Fibroblast of skin of left quadriceps (primary cell): ENCODE data around the gene PDRG1.
"Not testable (repeated sequence)": the region's sequence is repeated elsewhere in the genome, so short reads cannot be mapped to it uniquely, and the experiment has no call there.

Experiments
- DNase-seq, 2 experiments: peaks; one replicate each; pipeline ENCODE4 v3.0.0-alpha.2; 2013; ENCODE audit warnings: low read depth in 2 of 2

Gene PDRG1

DNA sequence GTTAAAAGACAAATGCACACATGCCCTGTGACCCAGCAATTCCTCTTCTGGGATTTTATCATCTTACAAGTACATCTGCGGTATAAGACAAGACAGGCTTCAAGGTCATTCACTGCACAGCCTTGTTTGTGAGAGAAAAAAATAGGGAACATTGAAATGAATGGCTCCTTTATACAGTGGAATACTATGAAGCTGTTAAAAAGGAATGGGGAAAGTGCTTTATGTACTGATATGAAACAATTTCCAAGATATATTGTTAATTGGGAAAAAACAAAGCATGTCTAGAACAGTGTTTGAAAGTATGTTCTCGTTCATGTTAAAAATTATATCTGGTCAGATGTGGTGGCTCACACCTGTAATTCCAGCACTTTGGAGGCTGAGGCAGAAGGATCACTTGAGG is 25.4 kb downstream of the PDRG1 start:
- no peak for DNase-seq

DNA sequence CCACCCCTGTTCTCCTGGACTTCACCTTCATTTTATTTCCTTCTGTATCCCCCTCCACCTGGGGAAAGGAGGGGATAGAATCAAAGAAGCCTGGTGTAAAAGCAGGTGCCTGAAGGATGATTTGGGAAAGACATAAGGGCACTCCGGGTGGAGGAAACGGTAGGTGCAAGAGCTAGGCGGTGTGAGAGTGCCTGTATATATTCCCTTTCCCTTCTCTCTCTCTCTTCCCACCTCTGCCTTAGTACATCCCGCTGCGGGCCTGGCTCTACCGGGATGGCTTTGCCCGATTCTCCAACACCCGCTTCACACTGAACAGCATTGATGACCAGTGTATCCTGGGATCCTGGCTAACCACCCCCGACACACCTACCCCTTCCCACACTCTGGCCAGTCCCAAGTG is 26.2 kb downstream of the PDRG1 start:
- DNase-seq: no peak

DNA sequence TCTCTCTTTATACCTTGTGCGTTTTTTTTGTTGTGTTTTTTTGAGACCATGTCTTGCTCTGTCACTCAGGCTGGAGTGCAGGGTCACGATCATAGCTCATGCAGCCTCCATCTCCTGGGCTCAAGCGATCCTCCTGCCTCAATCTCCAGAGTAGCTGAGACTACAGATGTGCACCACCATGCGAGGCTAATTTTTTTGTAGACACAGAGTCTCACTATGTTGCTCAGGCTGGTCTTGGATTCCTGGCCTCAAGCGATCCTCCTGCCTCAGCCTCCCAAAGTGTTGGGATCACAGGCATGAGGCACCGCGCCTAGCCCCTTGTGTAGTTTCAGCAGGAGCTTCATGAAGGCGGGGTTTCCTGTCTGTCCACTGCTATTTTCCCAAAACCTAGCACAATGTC is 27.3 kb downstream of the PDRG1 start:
- DNase-seq: no peak

DNA sequence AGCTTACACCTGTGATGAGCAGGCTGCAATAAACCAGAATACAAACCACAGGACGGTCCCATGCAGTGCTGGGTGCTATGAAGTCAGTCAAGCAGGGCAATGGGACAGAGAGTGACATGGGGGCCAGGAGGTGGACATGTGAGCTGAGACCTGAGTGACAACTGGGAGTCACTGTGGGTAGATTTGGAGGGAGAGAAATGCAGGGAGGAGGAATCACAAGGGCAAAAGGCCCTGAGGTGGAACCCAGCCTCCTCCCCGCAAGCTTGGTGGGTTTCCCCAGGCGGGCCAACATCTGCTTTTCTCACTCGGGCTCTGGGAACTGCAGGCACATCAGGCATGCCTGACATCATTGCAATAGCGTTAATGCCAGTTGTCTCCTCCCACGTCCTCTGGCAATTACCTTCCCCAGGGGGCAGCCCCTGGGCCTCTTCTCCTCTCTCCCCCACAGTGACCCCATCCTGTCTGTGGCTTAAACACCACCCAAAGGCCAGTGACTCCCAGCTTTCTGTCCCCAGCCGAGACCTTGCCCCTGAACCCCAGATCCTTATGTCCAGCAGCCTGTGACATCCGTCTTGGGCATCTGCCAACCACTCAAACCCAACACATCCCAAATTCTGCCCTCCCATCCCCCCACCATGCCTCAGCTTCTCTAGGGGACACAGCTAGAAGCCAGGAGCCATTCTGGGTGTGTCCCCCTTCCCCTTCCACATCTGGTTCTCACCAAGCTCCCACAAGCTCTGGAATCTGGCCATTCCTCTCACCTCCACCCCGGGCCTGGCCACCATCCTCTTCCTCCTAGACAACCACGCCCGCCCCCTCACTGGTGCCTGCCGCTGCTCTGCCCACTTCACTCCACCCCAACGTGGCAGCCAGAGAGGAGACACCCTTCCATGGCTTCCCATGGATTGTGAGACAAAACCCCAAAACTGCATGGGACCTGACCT is 28.2 kb downstream of the PDRG1 start:
- no peak for DNase-seq

DNA sequence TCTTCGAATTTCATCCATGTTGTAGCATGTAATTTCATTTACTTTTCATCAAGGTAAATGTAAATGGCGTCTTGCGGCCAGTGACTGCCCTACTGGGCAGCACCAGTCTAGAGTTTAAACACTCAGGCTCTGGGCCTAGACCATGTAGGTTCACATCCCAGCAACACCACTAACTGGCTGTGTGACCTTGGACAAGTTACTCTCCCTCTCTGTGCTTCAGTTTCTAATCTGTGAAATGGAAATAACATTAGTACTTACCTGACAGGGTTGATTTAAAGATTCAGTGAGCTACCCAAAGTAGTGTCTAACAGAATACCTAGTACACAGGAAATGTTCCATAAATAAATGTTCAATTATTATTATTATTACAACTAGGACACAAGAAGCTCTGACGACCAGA is 29.3 kb downstream of the PDRG1 start:
- DNase-seq: no peak

DNA sequence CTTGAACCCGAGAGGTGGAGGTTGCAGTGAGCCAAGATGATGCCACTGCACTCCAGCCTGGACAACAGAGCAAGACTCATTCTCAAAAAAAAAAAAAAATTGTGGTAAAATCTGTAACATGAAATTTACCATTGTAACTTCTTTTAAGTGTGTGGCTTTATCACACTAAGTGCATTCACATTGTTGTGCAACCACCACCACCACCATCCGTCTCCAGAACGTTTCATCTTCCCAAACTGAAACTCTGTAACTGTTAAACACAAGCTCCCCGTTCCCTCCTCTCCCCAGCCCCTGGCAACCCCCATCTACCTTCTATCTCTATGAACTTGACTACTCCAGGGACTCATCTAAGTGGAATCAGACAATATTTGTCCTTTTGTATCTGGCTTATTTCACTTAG is 29.7 kb downstream of the PDRG1 start:
- no peak for DNase-seq

DNA sequence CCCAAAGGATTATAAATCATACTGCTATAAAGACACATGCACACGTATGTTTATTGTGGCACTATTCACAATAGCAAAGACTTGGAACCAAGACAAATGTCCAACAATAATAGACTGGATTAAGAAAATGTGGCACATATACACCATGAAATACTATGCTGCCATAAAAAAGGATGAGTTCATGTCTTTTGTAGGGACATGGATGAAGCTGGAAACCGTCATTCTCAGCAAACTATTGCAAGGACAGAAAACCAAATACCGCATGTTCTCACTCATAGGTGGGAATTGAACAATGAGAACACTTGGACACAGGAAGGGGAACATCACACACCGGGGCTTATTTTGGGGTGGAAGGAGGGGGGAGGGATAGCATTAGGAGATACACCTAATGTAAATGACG is 30.4 kb downstream of the PDRG1 start:
- DNase-seq: not testable (repeated sequence)

DNA sequence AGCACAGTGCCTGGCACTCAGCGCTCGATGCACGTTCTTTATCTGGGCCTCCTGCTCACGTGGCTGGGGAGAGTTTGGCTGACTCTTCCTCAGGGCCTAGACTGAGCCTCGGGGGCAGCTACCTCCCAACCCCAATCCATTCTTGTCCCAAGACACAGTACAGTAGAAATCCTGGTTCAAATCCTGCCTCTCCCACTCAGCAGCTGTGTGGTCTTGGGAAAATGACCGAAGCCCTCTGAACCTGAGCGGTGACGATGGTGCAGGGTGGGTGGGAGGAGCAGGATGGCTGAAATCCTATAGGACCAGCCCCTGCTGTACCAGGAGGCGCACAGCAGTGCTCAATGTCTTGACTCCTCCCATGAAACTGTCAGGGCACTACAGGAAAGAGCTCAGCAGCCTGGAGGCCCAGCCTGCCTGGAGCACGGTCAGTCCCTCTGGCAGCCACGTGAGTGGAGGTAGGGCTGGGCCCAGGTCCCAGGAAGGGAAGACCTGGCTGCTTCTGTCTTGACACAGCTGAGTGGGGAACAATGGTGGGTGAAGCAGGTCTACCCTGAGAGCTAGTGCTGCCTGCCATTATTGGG is 31.5 kb downstream of the PDRG1 start:
- no peak for DNase-seq

DNA sequence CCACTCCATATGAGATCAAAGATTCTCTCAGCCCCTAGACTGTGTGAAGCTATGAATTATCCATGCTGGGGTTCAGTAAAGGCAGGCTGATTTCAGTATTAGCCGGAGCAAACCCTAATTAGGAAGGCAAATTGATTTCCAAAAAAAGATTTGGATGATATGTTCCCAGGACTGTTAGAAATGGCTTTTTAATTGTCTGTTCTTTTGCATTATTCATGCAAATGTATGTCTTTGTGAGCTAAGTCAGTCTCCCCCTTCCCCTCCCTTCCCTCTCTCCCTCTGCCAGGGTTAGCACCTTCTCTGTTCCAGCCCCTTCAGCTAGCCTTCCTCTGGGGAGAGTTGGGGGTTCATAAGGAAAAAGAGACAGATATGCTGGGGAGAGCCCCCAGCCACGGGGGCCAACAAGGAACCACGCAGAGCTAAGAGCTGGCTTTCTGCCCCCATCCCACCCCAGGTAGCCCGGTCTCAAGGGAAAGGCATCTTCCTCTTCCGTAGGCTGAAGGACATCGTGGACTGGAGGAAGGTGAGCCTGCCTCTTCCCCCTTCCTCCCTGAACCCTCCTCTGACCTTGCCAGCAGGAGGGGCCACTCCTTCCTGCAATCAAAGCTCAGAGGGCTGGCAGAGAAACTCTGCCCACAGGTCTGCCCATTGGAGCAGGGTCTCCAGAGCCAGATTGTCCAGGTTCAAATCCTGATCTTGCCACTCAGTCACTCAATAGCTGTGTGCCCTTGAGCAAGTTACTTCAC is 32.3 kb downstream of the PDRG1 start:
- DNase-seq: no peak

DNA sequence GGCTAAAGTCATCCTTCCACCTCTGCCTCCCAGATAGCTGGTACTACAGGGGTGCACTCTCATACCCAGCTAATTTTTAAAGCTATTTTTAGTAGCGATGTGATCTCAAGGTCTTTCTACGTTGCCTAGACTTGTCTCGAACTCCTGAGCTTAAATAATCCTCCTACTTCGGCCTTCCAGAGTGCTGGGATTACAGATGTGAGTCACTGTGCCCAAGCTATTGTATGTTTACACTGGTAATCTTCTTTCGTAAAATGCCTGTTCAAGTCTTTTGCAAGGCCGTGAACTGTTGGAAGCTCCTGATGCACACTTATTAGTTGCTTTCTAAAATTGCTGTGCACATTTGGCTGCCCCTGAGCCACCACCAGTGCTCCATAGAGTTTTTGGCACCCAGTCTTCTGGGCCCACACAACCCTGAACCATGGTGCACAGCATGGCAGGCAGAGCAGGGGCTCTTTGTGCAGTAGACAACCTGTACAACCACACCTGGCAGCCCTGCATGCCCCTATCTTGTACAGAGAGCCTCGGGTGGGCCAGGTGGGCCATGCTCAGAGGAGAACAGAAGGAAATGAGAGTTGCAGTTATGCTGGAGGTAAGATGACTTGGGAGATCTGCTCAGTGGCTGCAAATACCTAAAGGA is 33.3 kb downstream of the PDRG1 start:
- DNase-seq: no peak

DNA sequence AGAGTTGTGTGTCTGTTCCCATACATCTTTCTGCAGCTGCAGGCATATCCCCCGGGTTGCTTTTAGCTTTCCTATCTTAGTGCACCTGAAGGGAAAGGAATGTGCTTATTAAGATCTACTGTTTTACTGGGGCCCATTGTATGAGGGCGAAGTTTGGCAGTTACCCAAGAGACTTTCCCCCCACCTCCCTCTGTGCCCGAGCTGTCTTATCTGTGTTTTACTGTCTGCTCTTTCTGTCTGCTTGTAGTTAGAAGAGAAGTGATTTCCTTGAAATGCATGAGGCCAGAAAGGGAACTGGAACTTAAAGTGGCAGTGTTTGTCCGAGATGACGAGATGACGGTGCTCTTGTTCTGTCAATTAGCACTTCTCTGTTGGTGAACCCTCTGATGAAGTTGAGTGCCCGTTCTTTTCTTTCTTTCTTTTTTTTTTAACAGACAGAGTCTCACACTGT is 33.9 kb downstream of the PDRG1 start:
- not testable (repeated sequence) for DNase-seq

DNA sequence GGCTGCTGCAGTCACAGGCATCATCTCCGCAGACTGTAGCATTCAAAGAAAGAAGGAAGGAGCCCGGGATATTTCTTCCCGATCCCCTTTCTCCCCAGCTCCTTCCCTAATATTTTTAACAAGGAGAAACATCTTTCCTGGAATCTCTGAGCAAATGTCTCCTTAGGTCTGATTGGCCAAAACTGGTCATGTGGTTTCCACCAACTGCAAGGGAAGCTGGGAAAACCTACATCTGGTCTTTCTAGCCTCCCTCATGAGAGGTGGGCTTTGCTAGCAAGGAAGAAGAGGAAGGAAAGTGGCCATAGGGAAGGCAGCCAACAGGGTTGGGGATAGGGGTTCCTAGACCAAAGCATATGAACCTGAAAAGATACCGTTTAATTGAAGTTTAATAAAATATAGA is 35.1 kb downstream of the PDRG1 start:
- no peak for DNase-seq

DNA sequence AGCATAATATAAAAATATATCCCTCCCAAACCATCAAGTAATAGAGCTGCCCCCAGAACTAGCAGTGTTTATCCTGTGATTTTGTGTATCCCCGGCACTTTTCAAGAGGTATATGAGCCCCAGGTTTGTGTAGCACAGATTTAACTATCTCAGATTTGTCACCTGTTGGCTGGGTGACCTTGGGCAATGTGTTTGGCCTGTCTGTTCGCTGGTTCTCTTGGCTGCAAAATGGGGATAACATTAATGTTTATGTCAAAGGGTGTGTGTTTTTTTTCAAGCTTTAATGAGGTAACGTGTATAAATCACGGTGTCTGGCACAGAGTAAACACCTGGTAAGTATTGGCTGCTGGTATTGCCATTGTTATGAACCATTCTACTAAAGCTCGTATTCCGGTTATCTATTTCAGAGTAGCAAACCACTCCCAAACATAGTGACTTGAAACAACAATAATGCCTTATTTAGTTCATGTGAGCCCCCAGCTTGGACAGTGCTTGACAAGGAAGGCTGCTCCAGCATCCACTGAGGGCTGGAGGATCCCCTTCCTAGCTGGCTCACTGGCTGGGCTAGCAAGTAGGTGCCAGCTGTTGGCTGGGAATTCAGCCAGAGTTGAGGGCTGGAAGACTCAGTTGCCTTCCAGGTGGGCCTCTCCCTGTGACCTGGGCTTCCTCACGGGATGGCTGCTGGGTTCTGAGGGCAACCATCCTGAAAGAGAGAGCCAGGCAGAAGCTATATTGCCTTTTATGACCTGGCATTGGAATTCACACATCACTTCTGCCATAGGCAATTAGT is 36.2 kb downstream of the PDRG1 start:
- DNase-seq: no peak

DNA sequence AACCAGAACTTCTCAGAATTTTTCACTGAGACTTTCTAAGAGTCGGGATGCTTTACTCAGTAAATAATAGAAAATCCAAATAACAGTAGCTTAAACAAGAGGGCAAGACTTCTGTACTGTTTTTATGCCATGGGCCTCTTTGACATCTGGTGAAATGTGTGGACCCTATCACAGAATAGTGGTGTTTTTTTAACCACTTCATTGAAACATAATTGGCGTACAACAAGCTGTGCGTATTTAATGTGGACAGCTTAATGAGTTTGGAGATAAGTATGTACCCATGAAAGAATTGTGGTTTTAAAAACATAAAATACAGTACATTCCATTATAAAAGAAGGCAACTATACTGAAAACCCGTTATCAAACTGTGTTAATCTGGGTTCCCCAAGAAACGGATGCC is 37.7 kb downstream of the PDRG1 start:
- no peak for DNase-seq

DNA sequence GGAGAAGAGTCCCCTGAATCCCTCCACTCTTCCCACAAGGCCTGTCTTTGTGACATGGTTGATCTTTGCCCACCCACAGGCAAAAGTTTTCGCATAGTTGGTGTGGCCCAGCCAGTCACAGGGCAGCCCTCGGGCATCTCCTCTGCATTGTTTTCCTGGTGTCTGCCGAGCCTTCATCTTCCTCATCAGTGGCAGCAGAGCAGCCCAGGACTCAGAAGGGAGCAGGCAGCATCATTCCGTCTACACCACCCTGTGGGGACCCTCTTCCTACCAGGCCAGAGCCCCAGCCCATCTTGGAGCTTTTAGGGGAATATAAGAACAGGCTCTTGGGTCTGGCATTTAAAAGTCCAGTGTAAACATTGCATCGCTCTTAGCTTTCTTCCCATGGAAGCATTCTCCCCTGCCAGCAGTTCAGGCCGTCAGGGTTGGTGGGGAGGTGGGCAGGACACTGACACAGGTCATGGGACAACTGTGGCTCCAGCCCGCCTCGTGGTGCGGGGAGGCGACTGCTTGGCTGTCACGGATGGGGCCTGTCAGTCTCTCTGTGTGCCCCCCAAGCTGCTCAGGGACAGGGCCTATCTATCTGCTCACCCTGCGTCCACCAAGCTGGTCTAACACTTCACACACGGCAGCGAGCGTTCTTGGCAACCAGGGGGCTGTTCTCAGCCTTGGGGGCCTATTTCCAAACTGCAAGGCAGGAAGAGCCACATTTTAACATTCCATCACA is 38.3 kb downstream of the PDRG1 start:
- no peak for DNase-seq

DNA sequence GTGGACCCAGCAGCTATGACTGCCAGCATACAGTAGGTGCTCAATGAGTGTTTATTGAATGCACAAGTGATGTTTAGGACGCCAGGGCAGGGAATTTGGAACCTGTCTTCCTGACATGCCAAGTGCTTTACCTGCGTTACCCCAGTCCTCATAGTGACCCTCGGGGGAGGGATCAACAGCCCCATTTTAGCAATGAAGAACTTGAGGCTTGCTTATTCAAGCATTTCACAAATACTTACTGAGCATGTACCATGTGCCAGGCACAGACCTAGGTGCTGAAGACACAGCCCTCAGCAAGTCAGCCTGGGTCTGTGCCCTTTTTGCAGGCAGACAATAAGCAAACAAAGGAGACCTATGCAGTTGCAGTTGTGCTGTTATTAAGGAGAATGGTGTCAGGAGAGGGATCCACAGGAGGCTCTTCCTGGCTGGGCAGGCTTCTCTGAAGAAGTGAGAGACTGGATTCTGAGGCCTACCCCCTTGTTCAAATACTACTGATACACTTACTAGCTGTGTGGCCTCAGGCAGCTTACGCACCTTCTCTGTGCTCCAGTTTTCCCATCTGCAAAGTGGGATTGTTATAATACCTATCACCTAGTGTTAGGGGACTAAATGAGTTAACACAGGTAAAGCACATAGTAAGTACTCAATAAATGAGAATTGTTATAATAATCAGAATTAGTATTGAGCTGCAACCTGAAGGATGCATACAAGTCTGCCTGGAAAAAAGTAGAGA is 41.6 kb downstream of the PDRG1 start:
- DNase-seq: no peak

DNA sequence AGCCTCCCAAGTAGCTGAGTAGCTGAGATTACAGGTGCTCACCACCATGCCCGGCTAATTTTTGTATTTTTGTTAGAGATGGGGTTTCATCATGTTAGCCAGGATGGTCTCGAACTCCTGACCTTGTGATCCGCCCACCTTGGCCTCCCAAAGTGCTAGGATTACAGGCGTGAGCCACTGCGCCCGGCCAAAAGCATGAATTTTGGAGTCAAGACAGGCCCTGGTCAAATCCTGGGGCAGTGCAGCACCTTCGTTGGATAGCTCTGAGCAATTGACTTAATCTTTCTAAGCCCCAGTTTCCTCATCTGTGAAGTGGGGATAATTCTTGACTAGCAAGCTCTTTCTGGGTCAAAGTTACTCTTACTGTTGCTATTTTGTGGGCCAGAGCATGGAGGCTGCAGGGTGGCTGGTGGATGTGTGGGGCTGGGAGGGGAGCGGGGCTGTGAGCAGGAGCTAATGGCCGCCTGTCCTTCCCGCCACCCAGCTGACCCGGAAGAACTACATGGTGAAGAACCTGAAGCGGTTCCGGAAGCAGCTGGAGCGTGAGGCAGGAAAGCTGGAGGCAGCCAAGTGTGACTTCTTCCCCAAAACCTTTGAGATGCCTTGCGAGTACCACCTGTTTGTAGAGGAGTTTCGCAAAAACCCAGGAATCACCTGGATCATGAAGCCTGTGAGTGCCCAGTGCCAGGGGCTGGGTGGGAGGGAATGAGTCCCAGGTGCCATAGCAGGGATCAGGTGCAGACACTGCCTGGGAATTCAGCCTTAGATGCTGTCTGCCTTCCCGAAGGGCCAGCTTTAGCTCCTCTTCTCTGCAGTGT is 42.4 kb downstream of the PDRG1 start:
- DNase-seq: no peak

DNA sequence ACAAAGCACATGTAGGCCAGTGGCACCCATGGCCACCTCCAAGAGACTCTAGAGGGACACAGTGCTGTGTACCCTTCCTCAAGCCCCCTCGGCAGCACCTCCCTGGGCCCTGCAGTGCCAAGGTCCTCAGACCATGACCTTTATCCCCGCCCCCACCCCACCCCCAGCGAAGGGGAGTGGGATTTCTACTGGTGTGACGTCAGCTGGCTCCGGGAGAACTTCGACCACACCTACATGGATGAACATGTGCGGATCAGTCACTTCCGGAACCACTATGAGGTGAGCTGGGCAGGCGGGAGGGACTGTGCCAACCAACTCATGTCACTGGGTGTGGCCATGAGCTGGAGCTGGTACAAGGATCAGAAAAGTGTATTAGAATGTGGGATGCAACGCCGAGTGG is 43.4 kb downstream of the PDRG1 start:
- DNase-seq: no peak

DNA sequence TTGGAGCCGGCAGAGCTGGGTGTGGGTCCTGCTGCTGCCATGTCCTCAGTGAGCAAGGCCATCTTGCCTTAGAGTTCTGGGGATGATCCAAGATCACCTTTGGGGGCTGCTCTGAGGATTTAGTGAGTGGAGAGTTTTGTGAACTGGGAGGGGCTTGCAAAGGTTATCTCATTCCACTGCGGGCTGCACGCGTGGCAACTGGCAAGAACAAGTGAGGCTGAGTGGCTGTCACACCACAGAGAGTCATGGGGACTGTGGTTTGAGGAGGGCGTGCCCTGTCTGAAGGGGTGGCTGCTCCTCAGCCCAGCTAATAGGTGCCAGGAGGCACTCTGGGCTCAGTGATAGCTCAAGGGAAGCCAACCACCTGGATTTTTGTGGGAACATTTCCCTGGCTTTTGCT is 43.8 kb downstream of the PDRG1 start:
- DNase-seq: no peak
